ENCODE results near the gene DNAJC13. TPM values are rescaled to one million over a fixed set of nuclear protein-coding genes. Genes with fewer than 3 reads are reported as not detected.

Gene DNAJC13
- 78.7 and 123 TPM in 2 replicates for total RNA-seq

GRCh38 chr3:132416807-132417694 lies at the start of gene DNAJC13:
Gene DNAJC13 (plus strand): TSS chr3:132417502. CDS start chr3:132434551, 17,049 bp downstream.

Other genes with a start within 250 kb of the DNAJC13 start
- 0.99 and 4.5 TPM in 2 replicates for gene ACP3, start 100.1 kb upstream of the DNAJC13 start, total RNA-seq
- gene ACKR4, start 179.8 kb downstream of the DNAJC13 start, total RNA-seq = 32.6 and 33.6 TPM in 2 replicates
- 53.1 and 56.1 TPM in 2 replicates for gene ACAD11, start 242.3 kb downstream of the DNAJC13 start, total RNA-seq
- 37.2 and 43.9 TPM in 2 replicates for gene UBA5, start 242.8 kb downstream of the DNAJC13 start, total RNA-seq

Data from smooth muscle cell of trachea (primary cell).